Hindlimb muscle (tissue), 1 donor: ENCODE data around the gene FAM156A. TPM values are rescaled to one million over a fixed set of nuclear protein-coding genes. Genes with fewer than 3 reads are reported as not detected.

Source experiments
- polyA plus RNA-seq: library from polyadenylated mRNA; unstranded; fragments of 120-200 nt; gene quantifications from one replicate; pipeline ENCODE4 v1.2.1, GENCODE V29; 2013; ENCODE audit not compliant: insufficient read length

FAM156A gene
- polyA plus RNA-seq, 1 donor, result 28.9 TPM

Other genes with a start within 250 kb of the FAM156A start
- not detected for gene SSX2B, start 207.3 kb downstream of the FAM156A start, polyA plus RNA-seq
- not detected for gene SPANXN5, start 161.1 kb downstream of the FAM156A start, polyA plus RNA-seq
- gene XAGE5, start 147.2 kb downstream of the FAM156A start, polyA plus RNA-seq, result 0.39 TPM
- not detected for gene XAGE3, start 90.4 kb downstream of the FAM156A start, polyA plus RNA-seq
- gene FAM156B, start 61.2 kb downstream of the FAM156A start, polyA plus RNA-seq, result 17.9 TPM
- gene GPR173, start 90.3 kb upstream of the FAM156A start, polyA plus RNA-seq, result 8.8 TPM
- gene TSPYL2, start 123.8 kb upstream of the FAM156A start, polyA plus RNA-seq, result 14.4 TPM
- gene KANTR, start 135.6 kb upstream of the FAM156A start, polyA plus RNA-seq, result 11.6 TPM